GM12891 (cell line): ENCODE data around the gene FLT4.

Experiments used
- POLR2A ChIP-seq: IDR thresholded peaks from 2 replicates; pipeline ENCODE4 v1.6.1; 2011; ENCODE audit warnings: low read depth, low read length, control low read depth
- POLR2AphosphoS5 ChIP-seq: IDR thresholded peaks from 2 replicates; pipeline ENCODE4 v1.6.1; 2011; ENCODE audit warnings: low read depth, low read length, control low read depth
- SPI1 ChIP-seq: IDR thresholded peaks from 2 replicates; pipeline ENCODE4 v1.6.1; 2011; ENCODE audit warnings: low read depth, low read length, control low read depth
- TAF1 ChIP-seq: IDR thresholded peaks from 2 replicates; pipeline ENCODE4 v1.6.1; 2011; ENCODE audit warnings: low read depth, low read length, control low read depth

- TF ChIP-seq POLR2A (no peak), TAF1 (no peak), POLR2AphosphoS5 (no peak), SPI1 (no peak)
Observed at GRCh38 chr5:180620014-180620413, 29.4 kb downstream of the FLT4 start.
